ENCODE results near the gene ARRB2. TPM values are rescaled to one million over a fixed set of nuclear protein-coding genes. Genes with fewer than 3 reads are reported as not detected.
A peak's percentile ranks its signal among the peaks of the same experiment; 100 is the strongest.

The ARRB2 gene
- total and polyA plus RNA-seq, 2 of the 13 experiments (the other 11 are each of a cell fraction or from before 2014, with no cell fraction given): 21.5 to 49.2 TPM

GRCh38 chr17:4710693-4711634, 532 bp downstream of the ARRB2 start (continued):
- 0 out of 2 replicates have a peak, but pooled peaks have one; percentile 11 for TF ChIP-seq MXD1 (CRISPR knock-in tag; IDR thresholded peaks at IDR 0.05)
- TF ChIP-seq HOXD1 (CRISPR knock-in tag; IDR thresholded peaks at IDR 0.05): no peak
- peak in 1 of 2 experiments; percentile 70; a peak in 1 of 4 replicates for TF ChIP-seq POLR2A (IDR thresholded peaks at IDR 0.05; ENCODE audit: insufficient read depth in 1 of 2, low read depth in 2 of 2, low read length in 2 of 2)
- no peak for TF ChIP-seq ZNF431 (CRISPR knock-in tag; IDR thresholded peaks at IDR 0.05; ENCODE audit: borderline replicate concordance, low read depth)
- 0 out of 2 replicates have a peak, but pooled peaks have one; percentile 6 for TF ChIP-seq BATF2 (CRISPR knock-in tag; IDR thresholded peaks at IDR 0.05)
- TF ChIP-seq, protein P1, sequence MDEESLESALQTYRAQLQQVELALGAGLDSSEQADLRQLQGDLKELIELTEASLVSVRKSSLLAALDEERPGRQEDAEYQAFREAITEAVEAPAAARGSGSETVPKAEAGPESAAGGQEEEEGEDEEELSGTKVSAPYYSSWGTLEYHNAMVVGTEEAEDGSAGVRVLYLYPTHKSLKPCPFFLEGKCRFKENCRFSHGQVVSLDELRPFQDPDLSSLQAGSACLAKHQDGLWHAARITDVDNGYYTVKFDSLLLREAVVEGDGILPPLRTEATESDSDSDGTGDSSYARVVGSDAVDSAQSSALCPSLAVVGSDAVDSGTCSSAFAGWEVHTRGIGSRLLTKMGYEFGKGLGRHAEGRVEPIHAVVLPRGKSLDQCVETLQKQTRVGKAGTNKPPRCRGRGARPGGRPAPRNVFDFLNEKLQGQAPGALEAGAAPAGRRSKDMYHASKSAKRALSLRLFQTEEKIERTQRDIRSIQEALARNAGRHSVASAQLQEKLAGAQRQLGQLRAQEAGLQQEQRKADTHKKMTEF (CRISPR knock-in tag; IDR thresholded peaks at IDR 0.05): no peak
- peak; percentile 19 for TF ChIP-seq HNRNPK (IDR thresholded peaks at IDR 0.05; ENCODE audit: low read depth, low read length, poor library complexity, severe bottlenecking)
- TF ChIP-seq, protein P2, sequence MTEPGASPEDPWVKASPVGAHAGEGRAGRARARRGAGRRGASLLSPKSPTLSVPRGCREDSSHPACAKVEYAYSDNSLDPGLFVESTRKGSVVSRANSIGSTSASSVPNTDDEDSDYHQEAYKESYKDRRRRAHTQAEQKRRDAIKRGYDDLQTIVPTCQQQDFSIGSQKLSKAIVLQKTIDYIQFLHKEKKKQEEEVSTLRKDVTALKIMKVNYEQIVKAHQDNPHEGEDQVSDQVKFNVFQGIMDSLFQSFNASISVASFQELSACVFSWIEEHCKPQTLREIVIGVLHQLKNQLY (CRISPR knock-in tag; IDR thresholded peaks at IDR 0.05): no peak
- TF ChIP-seq HMG20A (CRISPR knock-in tag; IDR thresholded peaks at IDR 0.05; ENCODE audit: borderline replicate concordance): no peak
- TF ChIP-seq, protein P3, sequence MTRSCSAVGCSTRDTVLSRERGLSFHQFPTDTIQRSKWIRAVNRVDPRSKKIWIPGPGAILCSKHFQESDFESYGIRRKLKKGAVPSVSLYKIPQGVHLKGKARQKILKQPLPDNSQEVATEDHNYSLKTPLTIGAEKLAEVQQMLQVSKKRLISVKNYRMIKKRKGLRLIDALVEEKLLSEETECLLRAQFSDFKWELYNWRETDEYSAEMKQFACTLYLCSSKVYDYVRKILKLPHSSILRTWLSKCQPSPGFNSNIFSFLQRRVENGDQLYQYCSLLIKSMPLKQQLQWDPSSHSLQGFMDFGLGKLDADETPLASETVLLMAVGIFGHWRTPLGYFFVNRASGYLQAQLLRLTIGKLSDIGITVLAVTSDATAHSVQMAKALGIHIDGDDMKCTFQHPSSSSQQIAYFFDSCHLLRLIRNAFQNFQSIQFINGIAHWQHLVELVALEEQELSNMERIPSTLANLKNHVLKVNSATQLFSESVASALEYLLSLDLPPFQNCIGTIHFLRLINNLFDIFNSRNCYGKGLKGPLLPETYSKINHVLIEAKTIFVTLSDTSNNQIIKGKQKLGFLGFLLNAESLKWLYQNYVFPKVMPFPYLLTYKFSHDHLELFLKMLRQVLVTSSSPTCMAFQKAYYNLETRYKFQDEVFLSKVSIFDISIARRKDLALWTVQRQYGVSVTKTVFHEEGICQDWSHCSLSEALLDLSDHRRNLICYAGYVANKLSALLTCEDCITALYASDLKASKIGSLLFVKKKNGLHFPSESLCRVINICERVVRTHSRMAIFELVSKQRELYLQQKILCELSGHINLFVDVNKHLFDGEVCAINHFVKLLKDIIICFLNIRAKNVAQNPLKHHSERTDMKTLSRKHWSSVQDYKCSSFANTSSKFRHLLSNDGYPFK (CRISPR knock-in tag; IDR thresholded peaks at IDR 0.05; ENCODE audit: borderline replicate concordance): no peak
- TF ChIP-seq MED1 (CRISPR knock-in tag; IDR thresholded peaks at IDR 0.05): no peak
- TF ChIP-seq HDAC2 (CRISPR knock-in tag; IDR thresholded peaks at IDR 0.05): 0 out of 2 replicates have a peak, but pooled peaks have one; percentile 15
- TF ChIP-seq, protein P4, sequence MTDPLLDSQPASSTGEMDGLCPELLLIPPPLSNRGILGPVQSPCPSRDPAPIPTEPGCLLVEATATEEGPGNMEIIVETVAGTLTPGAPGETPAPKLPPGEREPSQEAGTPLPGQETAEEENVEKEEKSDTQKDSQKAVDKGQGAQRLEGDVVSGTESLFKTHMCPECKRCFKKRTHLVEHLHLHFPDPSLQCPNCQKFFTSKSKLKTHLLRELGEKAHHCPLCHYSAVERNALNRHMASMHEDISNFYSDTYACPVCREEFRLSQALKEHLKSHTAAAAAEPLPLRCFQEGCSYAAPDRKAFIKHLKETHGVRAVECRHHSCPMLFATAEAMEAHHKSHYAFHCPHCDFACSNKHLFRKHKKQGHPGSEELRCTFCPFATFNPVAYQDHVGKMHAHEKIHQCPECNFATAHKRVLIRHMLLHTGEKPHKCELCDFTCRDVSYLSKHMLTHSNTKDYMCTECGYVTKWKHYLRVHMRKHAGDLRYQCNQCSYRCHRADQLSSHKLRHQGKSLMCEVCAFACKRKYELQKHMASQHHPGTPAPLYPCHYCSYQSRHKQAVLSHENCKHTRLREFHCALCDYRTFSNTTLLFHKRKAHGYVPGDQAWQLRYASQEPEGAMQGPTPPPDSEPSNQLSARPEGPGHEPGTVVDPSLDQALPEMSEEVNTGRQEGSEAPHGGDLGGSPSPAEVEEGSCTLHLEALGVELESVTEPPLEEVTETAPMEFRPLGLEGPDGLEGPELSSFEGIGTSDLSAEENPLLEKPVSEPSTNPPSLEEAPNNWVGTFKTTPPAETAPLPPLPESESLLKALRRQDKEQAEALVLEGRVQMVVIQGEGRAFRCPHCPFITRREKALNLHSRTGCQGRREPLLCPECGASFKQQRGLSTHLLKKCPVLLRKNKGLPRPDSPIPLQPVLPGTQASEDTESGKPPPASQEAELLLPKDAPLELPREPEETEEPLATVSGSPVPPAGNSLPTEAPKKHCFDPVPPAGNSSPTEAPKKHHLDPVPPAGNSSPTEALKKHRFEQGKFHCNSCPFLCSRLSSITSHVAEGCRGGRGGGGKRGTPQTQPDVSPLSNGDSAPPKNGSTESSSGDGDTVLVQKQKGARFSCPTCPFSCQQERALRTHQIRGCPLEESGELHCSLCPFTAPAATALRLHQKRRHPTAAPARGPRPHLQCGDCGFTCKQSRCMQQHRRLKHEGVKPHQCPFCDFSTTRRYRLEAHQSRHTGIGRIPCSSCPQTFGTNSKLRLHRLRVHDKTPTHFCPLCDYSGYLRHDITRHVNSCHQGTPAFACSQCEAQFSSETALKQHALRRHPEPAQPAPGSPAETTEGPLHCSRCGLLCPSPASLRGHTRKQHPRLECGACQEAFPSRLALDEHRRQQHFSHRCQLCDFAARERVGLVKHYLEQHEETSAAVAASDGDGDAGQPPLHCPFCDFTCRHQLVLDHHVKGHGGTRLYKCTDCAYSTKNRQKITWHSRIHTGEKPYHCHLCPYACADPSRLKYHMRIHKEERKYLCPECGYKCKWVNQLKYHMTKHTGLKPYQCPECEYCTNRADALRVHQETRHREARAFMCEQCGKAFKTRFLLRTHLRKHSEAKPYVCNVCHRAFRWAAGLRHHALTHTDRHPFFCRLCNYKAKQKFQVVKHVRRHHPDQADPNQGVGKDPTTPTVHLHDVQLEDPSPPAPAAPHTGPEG (CRISPR knock-in tag; IDR thresholded peaks at IDR 0.05): no peak
- TF ChIP-seq PHB2 (IDR thresholded peaks at IDR 0.05; ENCODE audit: partially characterized antibody): no peak
- TF ChIP-seq GLI4 (CRISPR knock-in tag; IDR thresholded peaks at IDR 0.05; ENCODE audit: borderline replicate concordance): no peak
- no peak for TF ChIP-seq RBM39 (IDR thresholded peaks at IDR 0.05; ENCODE audit: low read depth, low read length, poor library complexity, severe bottlenecking)

Measured in HepG2 (cell line).